HepG2 (cell line): ENCODE results near the gene ADGRG1. TPM values are rescaled to one million over a fixed set of nuclear protein-coding genes. Genes with fewer than 3 reads are reported as not detected.

Source experiments
- ATAC-seq: fragments of 200-7000 bp; cut with Tn5 transposase; 3 replicates; pipeline ENCODE4 v1.9.1; 2020; ENCODE audit warnings: mild to moderate bottlenecking, moderate library complexity
- BruUV-seq: library from RNA; stranded (reverse); fragments of 400-500 nt; replicated peaks from 2 replicates; lab custom pipeline; 2021; lab: Mats Ljungman, UMichigan
- CTCF ChIA-PET: fragments of 300-600 bp; formaldehyde crosslinking; extraction: SDS; loops from one replicate; lab custom pipeline; 2021; ENCODE audit warnings: low total read pairs, inconsistent platforms, low intra/inter-chr PET ratio; lab: Yijun Ruan, JAX
- POLR2A ChIA-PET: fragments of 350-600 bp; sonication (Branson Sonifier 250); formaldehyde crosslinking; loops from one replicate; lab custom pipeline; 2020; ENCODE audit warnings: antibody characterized with exemption, inconsistent platforms; lab: Yijun Ruan, JAX
- DNase-seq: peaks from one replicate; pipeline ENCODE4 v3.0.0-alpha.2; 2015; ENCODE audit warnings: low spot score
- FAIRE-seq: peaks from 3 replicates; lab custom pipeline; 2011; peaks lifted over from hg19 to GRCh38; lab: Jason Lieb, UNC
- H2AFZ ChIP-seq: one replicate; pipeline ENCODE4 v1.6.1; 2011; ENCODE audit warnings: low read length, inconsistent platforms
- H3K27ac ChIP-seq: fragments of 300-600 bp; 3 replicates; pipeline ENCODE4 v1.8.0; 2011; ENCODE audit warnings: mixed run types, mild to moderate bottlenecking, mixed read lengths, low read length, inconsistent platforms; ENCODE audit not compliant: insufficient read depth; ENCODE audit errors: extremely low read length
- H3K27me3 ChIP-seq, 2 experiments: fragments of 200-600 bp in 1 of 2; 2 replicates in 1 of 2; 3 replicates in 1 of 2; pipeline versions ENCODE4 v1.6.0 to v1.8.0; 2011; ENCODE audit warnings: low read length in 2 of 2, mild to moderate bottlenecking in 2 of 2, moderate library complexity in 2 of 2, inconsistent platforms in 1 of 2; ENCODE audit not compliant: insufficient read depth in 2 of 2, control insufficient read depth in 1 of 2
- H3K36me3 ChIP-seq, 2 experiments: fragments of 200-600 bp in 1 of 2; replicated peaks in 1 of 2; 2 replicates in 1 of 2; 3 replicates in 1 of 2; pipeline versions ENCODE4 v1.5.1 to v1.8.0; 2011; ENCODE audit warnings: low read length in 2 of 2, inconsistent platforms in 1 of 2; ENCODE audit not compliant: insufficient read depth in 2 of 2, control insufficient read depth in 1 of 2
- H3K4me1 ChIP-seq: 2 replicates; pipeline ENCODE4 v1.5.1; 2012; ENCODE audit warnings: low read length, inconsistent platforms; ENCODE audit not compliant: insufficient read depth
- H3K4me2 ChIP-seq: 2 replicates; pipeline ENCODE4 v1.6.0; 2011; ENCODE audit warnings: low read depth, low read length, inconsistent platforms
- H3K4me3 ChIP-seq, 3 experiments: fragments of 200-600 bp in 1 of 3; sonication (generic), shearing (Covaris generic) in 1 of 3; replicated peaks in 1 of 3; 2 replicates each; pipeline ENCODE4 v1.5.1; 2011 to 2016; ENCODE audit warnings: low read length in 3 of 3, inconsistent platforms in 2 of 3, low read depth in 2 of 3, mild to moderate bottlenecking in 2 of 3, control low read depth in 1 of 3, mixed read lengths in 1 of 3; ENCODE audit not compliant: insufficient read depth in 1 of 3
- H3K79me2 ChIP-seq: one replicate; pipeline ENCODE4 v1.6.1; 2011; ENCODE audit warnings: low read length, inconsistent platforms; ENCODE audit not compliant: insufficient read depth
- H3K9ac ChIP-seq: 2 replicates; pipeline ENCODE4 v1.6.0; 2011; ENCODE audit warnings: mild to moderate bottlenecking, low read depth, low read length, inconsistent platforms; ENCODE audit not compliant: insufficient read depth
- H3K9me3 ChIP-seq: 2 replicates; pipeline ENCODE4 v1.5.1; 2012; ENCODE audit warnings: mild to moderate bottlenecking, low read length
- H4K20me1 ChIP-seq: 2 replicates; pipeline ENCODE4 v1.6.0; 2011; ENCODE audit warnings: inconsistent platforms, mild to moderate bottlenecking, low read length, moderate library complexity; ENCODE audit not compliant: insufficient read depth
- CEBPG ChIP-seq: IDR thresholded peaks from 2 replicates; pipeline ENCODE4 v1.6.1; 2016
- CHD2 ChIP-seq: IDR thresholded peaks from 2 replicates; pipeline ENCODE4 v1.6.1; 2011; ENCODE audit warnings: low read depth, low read length, improper control_type of control experiment
- GATA4 ChIP-seq: sonication (generic); IDR thresholded peaks from 2 replicates; pipeline ENCODE4 v1.6.1; 2016; ENCODE audit warnings: antibody characterized with exemption, low read depth, borderline replicate concordance
- IRF2 ChIP-seq: IDR thresholded peaks from 2 replicates; pipeline ENCODE4 v1.6.1; 2018; ENCODE audit warnings: missing genetic modification reagents, missing compliant biosample characterization
- MAFF ChIP-seq: IDR thresholded peaks from 2 replicates; pipeline ENCODE4 v1.6.1; 2011; ENCODE audit warnings: low read depth, low read length, improper control_type of control experiment
- MAFK ChIP-seq, 2 experiments: IDR thresholded peaks in 1 of 2; conservative IDR thresholded peaks in 1 of 2; 2 replicates each; pipeline ENCODE4 v1.6.1; 2011; ENCODE audit warnings: improper control_type of control experiment in 2 of 2, low read length in 2 of 2
- MXI1 ChIP-seq: IDR thresholded peaks from 3 replicates; pipeline ENCODE4 v1.6.1; 2012; ENCODE audit warnings: low read depth, low read length, inconsistent platforms, borderline replicate concordance
- SOX13 ChIP-seq, 3 experiments: fragments of 450-650 bp in 1 of 3; sonication (generic) in 1 of 3; formaldehyde crosslinking in 1 of 3; IDR thresholded peaks in 2 of 3; conservative IDR thresholded peaks in 1 of 3; 2 replicates each; pipeline versions ENCODE4 v1.5.0 to v1.6.1; 2016 to 2020; ENCODE audit warnings: antibody characterized with exemption in 1 of 3, mild to moderate bottlenecking in 1 of 3, missing compliant biosample characterization in 1 of 3, missing genetic modification reagents in 1 of 3, moderate library complexity in 1 of 3
- SOX5 ChIP-seq: IDR thresholded peaks from 2 replicates; pipeline ENCODE4 v1.6.1; 2016; ENCODE audit warnings: borderline replicate concordance
- SOX6 ChIP-seq, 2 experiments: fragments of 450-650 bp in 1 of 2; sonication (generic) in 1 of 2; formaldehyde crosslinking in 1 of 2; IDR thresholded peaks; 2 replicates each; pipeline versions ENCODE4 v1.4.0 to v1.6.1; 2017 to 2020; ENCODE audit warnings: antibody characterized with exemption in 1 of 2, mild to moderate bottlenecking in 1 of 2, missing genetic modification reagents in 1 of 2
- ZNF362 ChIP-seq: sonication (generic); formaldehyde crosslinking; IDR thresholded peaks from 2 replicates; pipeline ENCODE4 v1.4.0; 2020; ENCODE audit warnings: missing genetic modification reagents, mild to moderate bottlenecking, borderline replicate concordance
- ZNF629 ChIP-seq: sonication (generic); formaldehyde crosslinking; conservative IDR thresholded peaks from 2 replicates; pipeline ENCODE4 v1.5.0; 2020; ENCODE audit warnings: missing genetic modification reagents
- WGBS: methylation state at CpG from one replicate; pipeline ENCODE4 v1.1.6; 2017; ENCODE audit warnings: low lambda C conversion rate; 5-methylcytosine and 5-hydroxymethylcytosine counted together
- in situ Hi-C: cut with HindIII; loops from 2 replicates; pipeline ENCODE4 v1.10.0; 2017; ENCODE audit warnings: low pct_unique_long_range_greater_than_20kb; ENCODE audit not compliant: extremely low pct_ligation_motif_present
- intact Hi-C: fragments of 100-400 bp; cut with micrococcal nuclease; formaldehyde crosslinking; loops from one replicate; pipeline ENCODE4 v1.10.0; 2022; ENCODE audit not compliant: unreplicated experiment
- polyA plus RNA-seq, 8 experiments: library from polyadenylated mRNA; depleted of rRNA in 3 of 8; stranded (reverse) in 7 of 8; unstranded in 1 of 8; fragments of >200 nt; fragmentation: Illumina TruSeq in 4 of 8; extraction: Trizol in 4 of 8; gene quantifications; 2 replicates each; pipeline versions ENCODE4 v1.2.1 to v1.2.3, GENCODE V29; 2011 to 2016; ENCODE audit warnings: low read depth in 4 of 8, missing spikeins in 1 of 8, mixed read lengths in 1 of 8; ENCODE audit not compliant: insufficient read depth in 1 of 8
- total RNA-seq, 5 experiments: library from RNA; depleted of rRNA; stranded (reverse); fragments of >200 nt; fragmentation: Illumina TruSeq; extraction: Trizol; gene quantifications; 2 replicates each; pipeline ENCODE4 v1.2.3, GENCODE V29; 2016; ENCODE audit warnings: low read depth in 1 of 5
- TF ChIP-seq, protein P1 (sequence below): sonication (generic); formaldehyde crosslinking; IDR thresholded peaks from 2 replicates; pipeline ENCODE4 v1.9.0; 2021; ENCODE audit warnings: missing genetic modification reagents, borderline replicate concordance
- TF ChIP-seq, protein P2 (sequence below), 2 experiments: fragments of 450-650 bp in 1 of 2; sonication (generic) in 1 of 2; formaldehyde crosslinking; IDR thresholded peaks; 2 replicates each; pipeline versions ENCODE4 v1.5.0 to v1.8.0; 2020 to 2022; ENCODE audit warnings: mild to moderate bottlenecking in 1 of 2, missing genetic modification reagents in 1 of 2

Gene ADGRG1
- total and polyA plus RNA-seq, 2 of the 13 experiments (the other 11 are each of a cell fraction or from before 2014, with no cell fraction given) = 2.7 to 5.9 TPM

DNA sequence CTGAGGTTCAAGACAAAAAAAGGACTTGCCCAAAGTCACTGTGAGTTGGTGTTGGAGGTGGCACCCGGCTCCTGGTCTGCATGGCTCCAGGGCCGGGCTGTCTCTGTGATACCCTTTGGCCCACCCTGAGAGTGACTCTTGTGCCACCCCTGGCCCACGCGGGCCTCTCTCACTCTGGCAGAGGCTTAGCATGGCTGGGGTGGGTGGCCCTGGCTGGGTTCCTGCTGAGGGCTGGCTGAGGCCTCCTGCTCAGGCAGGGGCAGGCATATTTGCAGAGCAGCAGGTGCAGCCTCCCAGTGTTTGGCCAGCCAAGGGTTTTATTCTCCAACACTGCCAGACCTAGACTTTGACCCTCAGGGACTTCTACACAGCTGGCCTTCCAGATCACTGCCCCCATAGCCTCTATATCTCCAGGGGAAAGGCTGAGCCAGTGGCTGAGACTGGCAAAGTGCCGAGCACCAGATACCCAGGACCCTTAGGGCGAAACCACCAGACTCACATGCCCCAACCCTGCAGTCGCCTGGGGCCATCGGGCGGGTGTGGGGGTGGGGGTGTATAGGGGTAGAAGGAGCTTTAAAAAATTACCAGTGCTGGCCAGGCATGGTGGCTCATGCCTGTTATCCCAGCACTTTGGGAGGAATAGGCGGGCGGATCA lies 21.5 kb upstream of the ADGRG1 start (continued):
- TF ChIP-seq ZNF362 (CRISPR knock-in tag) = no peak
- TF ChIP-seq, protein P1, sequence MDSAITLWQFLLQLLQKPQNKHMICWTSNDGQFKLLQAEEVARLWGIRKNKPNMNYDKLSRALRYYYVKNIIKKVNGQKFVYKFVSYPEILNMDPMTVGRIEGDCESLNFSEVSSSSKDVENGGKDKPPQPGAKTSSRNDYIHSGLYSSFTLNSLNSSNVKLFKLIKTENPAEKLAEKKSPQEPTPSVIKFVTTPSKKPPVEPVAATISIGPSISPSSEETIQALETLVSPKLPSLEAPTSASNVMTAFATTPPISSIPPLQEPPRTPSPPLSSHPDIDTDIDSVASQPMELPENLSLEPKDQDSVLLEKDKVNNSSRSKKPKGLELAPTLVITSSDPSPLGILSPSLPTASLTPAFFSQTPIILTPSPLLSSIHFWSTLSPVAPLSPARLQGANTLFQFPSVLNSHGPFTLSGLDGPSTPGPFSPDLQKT (CRISPR knock-in tag) = no peak
- 0 out of 2 replicates have a peak, but pooled peaks have one; percentile 59 for TF ChIP-seq IRF2

DNA sequence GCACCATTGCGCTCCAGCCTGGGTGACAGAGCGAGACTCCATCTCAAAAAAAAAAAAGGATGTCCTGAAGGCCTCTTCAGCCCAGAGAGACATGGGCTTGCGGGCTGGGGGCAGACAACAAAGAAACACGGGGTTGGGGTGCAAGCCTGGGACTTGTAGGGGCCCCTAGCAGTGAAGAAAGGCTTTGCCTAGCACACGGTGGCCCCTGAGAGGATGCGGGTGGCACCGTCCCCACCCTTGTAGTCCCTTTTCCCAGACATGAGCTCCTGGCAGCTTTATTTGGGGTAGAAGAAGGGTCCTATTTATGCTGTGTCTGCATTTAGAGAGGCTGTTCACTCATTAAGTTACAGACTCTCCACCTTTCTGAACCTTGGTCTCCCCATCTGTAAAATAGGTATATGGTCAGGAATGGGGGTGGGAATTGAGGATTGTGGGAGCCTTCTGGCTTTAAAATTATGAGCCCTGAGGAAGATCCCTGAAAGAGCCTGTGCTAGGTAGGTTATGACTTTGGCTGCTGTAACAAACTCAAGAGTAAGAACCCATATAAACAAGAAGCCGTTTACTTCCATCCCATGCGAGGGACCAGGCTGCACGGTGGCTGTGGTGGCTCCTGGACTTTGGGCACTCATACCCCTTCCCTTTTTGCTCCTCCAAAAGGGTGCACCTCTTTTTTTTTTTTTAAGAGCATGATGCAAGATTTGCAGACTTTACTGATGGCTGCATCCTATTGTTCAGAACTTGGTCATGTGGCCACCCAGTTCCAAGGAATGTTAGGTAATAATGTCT lies 20.6 kb upstream of the ADGRG1 start:
- H3K27me3 ChIP-seq = peaks cover 4 to 18% of the 10 kb centered on the region in 2 experiments; a peak in 1 of 5 replicates
- H2AFZ ChIP-seq = no peak overlapping the region
- no peaks in the 10 kb centered on the region for H3K36me3 ChIP-seq
- WGBS = 61% methylated on average over 10 of the region's 10 CpGs
- intact Hi-C loops (loop anchor here (1.0 kb wide), 1 partner anchor 15 kb away; no protein-coding TSS in a partner anchor), in situ Hi-C loops (no loop called here)
- BruUV-seq = no TSS peak
- ChIA-PET CTCF (interaction anchor here (5.6 kb wide), 1 partner anchor 41 kb away, joined by 37 read pairs; no protein-coding TSS in a partner anchor), POLR2A (interaction anchor here (0.6 to 7.4 kb wide), 15 partner anchors 9 to 522 kb away, joined by 3 to 91 read pairs (median 5); partner anchors contain the start of genes ADGRG1, CFAP20 and KATNB1)
- H3K79me2 ChIP-seq = no peaks in the 10 kb centered on the region
- FAIRE-seq = peak; percentile 58
- H3K4me3 ChIP-seq = no peak overlapping the region
- H3K4me1 ChIP-seq = peaks cover 57% of the 10 kb centered on the region
- no peak for ATAC-seq
- H3K4me2 ChIP-seq = peak overlapping the region; percentile 3; the same call in 1 of the 2 replicates
- H3K27ac ChIP-seq = no peak overlapping the region
- H3K9ac ChIP-seq = no peak overlapping the region
- H4K20me1 ChIP-seq = no peaks in the 10 kb centered on the region
- no peaks in the 10 kb centered on the region for H3K9me3 ChIP-seq
- DNase-seq = no peak
- TF ChIP-seq MAFK (conservative IDR thresholded peaks at IDR 0.05 in 1 of 2, IDR thresholded peaks at IDR 0.05 in 1 of 2; ENCODE audit: low read length in 2 of 2) (peak; percentile 70 to 71), MXI1 (no peak), MAFF (peak; percentile 63; the same call in 1 of the 2 replicates), SOX5 (CRISPR knock-in tag) (peak; percentile 47; the same call in 1 of the 2 replicates), GATA4 (no peak), ZNF629 (CRISPR knock-in tag) (peak; percentile 90), CEBPG (CRISPR knock-in tag) (peak; percentile 47; the same call in 1 of the 2 replicates), CHD2 (no peak), SOX13 (IDR thresholded peaks at IDR 0.05) (no peak), SOX13 (CRISPR knock-in tag; conservative IDR thresholded peaks at IDR 0.05 in 1 of 2, IDR thresholded peaks at IDR 0.05 in 1 of 2) (peak in 1 of 2 experiments; percentile 63; a peak in 1 of 4 replicates), SOX6 (IDR thresholded peaks at IDR 0.05) (no peak), SOX6 (CRISPR knock-in tag; IDR thresholded peaks at IDR 0.05) (peak; percentile 69; the same call in 1 of the 2 replicates)
- TF ChIP-seq, protein P2, sequence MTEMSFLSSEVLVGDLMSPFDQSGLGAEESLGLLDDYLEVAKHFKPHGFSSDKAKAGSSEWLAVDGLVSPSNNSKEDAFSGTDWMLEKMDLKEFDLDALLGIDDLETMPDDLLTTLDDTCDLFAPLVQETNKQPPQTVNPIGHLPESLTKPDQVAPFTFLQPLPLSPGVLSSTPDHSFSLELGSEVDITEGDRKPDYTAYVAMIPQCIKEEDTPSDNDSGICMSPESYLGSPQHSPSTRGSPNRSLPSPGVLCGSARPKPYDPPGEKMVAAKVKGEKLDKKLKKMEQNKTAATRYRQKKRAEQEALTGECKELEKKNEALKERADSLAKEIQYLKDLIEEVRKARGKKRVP (CRISPR knock-in tag; IDR thresholded peaks at IDR 0.05) = peak in 1 of 2 experiments; percentile 86; a peak in 2 of 4 replicates
